Stimulated activated CD8-positive, alpha-beta memory T cell treated with anti-CD3 and anti-CD28 coated beads, Interleukin-7, amount 100 ng/mL, for 4 hours (primary cell): ENCODE results near the gene CALHM2.
"Not testable (repeated sequence)": the region's sequence is repeated elsewhere in the genome, so short reads cannot be mapped to it uniquely, and the experiment has no call there.

Experiments used
- DNase-seq, 2 donors: peaks; one replicate each; pipeline ENCODE4 v3.0.0-alpha.2; 2020; ENCODE audit warnings: low read depth in 2 of 2

The CALHM2 gene

DNA sequence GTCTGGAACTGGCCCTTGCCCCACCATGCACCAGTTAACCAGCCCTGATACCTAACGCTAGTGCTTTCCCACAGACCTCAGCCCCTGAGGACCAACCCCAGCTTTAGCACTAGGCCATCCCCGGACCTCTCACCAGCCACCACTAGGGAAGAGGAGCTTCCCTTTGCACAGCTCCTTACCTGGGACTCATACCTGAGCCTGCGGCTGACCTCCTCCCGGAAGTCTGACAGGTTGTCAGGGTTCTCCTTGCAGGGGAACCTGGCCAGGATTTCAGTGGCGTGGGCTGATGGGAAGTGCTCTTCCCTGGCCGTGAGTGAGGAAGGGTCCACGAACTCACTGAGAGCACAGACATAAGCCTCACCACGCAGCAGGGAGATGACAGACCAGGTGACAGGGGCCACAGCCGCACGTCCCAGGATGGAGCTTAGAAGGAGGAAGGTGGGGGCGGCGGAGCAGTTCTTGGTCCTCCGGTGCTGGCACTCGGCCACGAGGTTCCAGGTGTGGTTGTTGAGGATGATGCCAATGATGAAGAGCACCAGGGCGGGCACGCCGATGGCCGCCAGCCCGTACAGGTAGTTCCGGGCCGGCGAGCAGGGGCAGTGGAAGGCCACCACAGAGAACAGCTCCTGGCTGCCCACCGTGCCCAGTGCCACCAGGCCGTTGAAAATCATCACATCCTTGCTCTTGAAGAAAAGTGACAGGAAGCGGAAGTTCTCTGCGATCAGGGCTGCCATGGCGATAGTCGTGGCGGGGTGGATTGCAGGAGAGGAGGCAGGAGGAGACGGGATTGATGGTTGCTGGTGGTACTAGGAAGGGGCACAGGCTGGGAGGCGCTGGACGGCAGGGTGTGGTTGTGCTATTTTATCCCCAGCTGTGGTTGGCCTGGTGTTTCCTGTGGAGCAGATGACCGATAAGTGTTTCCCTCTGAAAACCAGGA, 2.7 kb downstream of the CALHM2 start:
- DNase-seq = no peak

DNA sequence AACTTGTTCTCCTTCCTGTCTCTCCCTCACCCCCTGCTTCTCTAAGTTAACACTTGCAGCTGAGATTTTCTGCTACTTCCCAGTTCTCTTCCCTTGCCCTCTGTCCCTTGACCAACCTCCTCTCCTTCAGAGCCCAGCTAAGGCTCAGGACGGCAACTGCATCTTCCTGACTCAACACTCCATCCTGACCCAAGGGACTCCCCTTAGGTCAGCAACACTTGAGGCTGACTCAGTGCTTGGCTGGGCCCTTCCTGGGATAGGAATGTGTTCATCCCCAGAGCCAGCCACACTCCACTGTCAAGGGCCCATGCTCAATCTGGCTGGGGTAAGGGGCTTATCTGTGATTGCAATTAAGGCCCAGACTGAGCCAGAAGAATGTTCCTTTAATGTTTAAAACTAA, 3.4 kb downstream of the CALHM2 start:
- DNase-seq = no peak

DNA sequence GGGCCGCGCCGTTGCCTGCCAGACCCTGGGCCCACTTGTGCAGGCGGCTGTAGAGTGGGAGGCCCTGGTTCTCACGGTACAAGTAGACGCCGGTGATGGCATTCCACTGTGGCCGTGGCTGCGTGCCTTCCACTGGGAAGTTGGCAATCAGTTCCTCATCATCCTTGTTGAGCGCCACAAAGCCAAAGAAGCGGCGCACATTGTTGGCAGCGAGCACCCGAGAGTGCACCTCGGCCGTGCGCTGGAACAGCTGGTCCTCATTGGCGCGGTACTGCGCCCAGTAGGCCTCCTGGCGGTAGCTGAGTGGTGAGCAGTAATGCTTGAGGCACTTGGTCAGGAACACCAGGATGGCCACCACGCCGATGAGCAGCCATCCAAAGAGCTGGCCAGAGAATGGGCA, 5.0 kb downstream of the CALHM2 start:
- no peak for DNase-seq

DNA sequence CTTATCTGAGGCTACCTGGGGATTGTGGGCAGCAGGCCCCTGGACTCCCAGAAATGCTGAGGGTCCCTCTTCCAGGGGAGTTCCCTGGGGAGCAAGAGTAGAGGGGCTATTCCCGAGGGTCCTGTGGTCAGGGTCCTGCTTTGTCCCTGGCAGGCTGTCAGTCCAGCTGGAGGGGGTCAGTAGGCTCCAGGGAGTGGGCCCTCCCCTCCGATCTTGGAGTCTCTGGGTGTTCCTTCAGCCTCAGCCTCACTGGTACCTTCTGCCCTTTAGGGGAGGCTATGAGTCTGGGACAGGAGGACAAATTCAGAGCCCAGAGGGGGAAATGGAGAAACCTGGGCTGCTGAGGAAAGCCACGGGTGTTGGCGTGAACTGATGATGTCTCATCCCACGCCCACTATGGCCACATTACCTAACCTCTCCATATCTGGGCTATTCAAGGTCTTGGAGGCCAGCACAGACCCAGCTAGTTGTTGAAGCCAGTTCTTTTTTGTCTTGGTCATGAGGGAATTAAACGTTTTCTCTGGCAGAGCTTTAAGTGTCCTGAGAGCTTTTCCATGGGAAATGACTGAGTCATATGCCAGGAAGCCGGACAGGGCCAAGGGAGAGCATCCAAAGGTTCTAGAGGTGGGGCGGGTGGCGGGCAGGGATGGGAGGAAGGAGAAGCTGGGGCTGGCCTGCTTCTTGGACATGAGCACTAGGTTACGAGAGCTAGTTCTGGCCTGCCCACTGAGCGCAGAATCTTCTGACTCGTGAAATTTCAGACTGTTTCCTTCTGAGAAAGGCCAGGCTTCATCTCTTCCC, 6.2 kb downstream of the CALHM2 start:
- DNase-seq = no peak

DNA sequence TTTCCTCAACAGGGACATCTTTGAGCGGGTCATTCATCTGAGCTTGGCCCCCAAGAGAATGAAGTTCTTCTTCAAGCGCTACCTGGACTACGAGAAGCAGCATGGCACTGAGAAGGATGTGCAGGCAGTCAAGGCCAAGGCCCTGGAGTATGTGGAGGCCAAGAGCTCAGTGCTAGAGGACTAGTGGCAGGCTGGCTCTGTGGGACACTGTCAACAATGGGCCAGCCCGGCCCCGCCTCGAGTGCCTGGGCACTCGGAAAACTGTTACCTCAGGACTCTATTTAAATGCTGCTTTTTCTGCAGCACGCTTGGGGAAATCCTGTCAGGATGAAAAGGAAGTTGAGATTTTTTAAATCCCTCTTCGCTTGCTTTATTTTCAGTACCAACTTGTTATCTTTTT, 6.8 kb downstream of the CALHM2 start:
- DNase-seq = no peak

DNA sequence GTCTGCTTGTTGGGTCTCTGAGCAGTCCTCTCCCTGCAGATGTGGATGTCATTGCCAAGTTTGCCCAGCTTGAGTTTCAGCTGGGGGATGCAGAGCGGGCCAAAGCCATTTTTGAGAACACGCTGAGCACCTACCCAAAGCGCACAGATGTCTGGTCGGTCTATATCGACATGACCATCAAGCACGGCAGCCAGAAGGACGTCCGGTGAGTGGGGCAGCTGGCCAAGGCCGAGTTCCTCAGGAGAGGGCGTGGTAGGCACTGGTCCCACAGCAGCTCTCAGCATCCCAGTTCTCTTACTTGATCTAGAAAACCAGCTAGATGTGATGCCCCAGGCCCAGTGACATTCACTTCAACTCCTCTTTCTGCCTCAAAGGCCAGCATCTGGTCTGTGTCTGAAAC, 7.7 kb downstream of the CALHM2 start:
- no peak for DNase-seq

DNA sequence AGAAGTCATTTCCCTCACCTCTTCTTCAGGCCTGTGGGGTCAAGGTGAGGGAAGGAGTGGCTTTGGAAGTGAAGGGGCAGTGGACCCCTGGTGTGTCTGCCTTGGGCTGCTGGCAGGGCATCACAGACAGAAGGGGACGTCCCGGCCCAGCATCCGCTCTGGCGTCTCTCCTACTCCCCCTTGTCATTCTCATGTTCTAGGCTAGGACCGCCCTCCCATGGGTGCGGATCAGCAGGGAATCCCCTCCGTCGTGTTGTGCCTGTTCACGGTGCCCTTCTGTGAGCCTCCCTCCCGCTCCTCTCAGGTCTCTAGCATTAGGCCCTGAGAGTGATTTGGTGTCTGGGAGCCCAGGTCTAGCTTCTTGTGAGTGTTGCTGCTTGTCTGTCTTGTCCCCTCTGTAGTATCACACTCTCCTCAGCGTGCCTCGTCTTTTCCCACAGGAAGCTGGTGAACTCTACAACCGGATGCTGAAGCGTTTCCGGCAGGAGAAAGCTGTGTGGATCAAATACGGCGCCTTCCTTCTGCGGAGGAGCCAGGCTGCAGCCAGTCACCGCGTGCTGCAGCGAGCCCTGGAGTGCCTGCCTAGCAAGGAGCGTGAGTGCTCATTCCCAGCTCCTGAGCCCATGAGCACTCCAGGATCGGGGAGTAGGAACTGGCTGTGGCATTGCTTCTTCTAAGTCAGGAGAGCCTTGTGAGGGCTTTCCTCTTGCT, 8.5 kb downstream of the CALHM2 start:
- no peak for DNase-seq

DNA sequence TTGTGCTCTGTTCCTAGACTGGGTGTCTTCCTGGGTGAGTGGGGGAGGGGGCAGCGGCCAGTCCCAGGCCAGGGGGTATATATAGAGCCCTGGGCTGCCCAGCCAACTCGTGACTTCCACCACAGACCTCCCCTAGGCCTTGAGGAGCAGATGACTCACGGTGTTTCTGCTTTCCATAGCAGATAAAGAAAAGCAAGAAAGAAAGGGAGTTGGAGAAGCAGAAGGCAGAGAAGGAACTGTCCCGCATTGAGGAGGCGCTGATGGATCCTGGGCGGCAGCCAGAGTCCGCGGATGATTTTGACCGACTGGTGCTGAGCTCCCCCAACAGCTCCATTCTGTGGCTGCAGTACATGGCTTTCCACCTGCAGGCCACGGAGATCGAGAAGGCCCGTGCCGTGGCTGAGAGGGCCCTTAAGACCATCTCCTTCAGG, 10.1 kb downstream of the CALHM2 start:
- DNase-seq = no peak

DNA sequence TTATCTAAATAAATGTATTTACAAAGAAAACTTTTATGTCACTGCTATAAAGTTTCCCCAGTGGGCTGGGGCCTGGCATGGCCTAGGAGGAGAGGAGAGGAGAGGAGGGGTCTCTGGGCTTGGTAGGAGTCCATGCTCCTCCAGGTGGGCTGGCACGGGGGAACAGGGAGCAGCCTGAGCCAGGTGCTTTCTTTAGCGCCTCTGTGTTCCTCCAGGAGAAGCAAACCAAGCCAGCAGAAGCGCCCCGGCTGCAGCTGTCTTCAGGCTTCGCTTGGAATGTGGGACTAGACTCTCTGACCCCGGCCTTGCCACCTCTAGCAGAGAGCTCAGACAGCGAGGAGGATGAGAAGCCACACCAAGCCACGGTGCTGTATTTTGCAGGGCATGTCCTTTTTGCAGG, 10.6 kb downstream of the CALHM2 start:
- DNase-seq = no peak

DNA sequence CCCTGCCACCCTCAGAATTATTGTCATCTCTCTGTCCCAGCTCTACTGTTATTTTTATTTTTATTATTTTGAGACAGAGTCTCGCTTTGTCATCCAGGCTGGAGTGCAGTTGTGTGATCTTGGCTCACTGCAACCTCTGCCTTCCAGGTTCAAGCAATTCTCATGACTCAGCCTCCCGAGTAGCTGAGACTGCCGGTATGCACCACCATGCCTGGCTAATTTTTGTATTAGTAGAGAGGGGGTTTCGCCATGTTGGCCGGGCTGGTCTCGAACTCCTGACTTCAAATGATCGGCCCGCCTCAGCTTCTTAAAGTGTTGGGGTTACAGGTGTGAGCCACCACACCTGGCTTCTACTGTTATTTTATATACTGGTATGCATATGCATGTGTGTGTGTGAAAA, 11.0 kb downstream of the CALHM2 start:
- DNase-seq = no peak

DNA sequence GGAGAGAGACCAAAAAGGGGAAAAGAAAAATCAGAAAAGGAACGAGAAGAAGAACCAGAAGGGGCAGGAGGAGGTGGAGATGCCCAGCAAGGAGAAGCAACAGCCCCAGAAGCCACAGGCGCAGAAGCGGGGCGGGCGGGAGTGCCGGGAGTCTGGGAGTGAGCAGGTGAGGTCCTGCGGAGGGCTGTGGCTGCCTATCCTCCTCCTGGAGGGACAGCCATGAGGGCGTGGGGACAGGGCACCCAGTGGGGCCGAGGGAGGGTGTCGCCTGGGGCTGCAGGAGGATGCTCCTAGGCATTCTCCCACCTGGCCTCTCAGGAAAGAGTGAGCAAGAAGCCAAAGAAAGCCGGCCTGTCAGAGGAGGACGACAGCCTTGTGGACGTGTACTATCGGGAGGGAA, 11.8 kb downstream of the CALHM2 start:
- no peak for DNase-seq

DNA sequence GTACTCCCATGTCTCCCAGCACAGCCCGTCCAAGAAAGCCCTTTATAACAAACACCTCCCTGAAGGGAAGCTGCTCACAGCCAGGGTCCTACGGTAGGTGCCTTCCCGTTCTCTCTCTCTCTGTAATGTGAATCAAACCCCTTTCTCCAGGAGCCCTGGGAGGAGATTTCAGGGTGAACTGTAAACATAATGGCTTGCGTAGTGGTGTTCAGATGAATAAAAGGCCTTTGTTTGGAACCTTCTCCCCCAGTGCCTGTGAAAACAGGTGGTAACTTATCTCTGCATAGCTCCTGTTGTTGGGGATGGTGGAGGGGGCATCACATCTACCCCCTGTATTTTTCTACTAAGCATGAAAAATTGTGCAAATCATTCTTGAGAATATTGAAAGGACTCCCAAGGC, 12.4 kb downstream of the CALHM2 start:
- no peak for DNase-seq

DNA sequence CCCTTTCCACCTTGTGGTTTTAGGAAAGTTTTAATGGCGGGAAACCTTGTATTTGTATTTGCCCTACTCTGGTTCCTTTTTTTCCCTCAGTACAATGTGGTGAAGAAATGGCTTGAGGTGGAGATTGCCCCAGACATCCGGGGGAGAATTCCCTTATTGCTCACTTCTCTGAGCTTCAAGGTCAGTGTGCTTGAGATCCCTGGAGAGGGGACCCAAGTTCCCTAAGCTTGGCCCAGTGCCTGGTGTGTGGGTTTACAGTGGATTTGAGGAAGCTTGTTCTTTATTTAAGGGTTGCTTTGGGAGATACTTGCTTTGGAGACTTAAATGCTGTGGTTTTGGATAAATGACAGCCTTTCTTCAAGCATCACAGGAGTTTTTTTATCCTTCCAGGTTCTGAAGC, 18.3 kb downstream of the CALHM2 start:
- no peak for DNase-seq

DNA sequence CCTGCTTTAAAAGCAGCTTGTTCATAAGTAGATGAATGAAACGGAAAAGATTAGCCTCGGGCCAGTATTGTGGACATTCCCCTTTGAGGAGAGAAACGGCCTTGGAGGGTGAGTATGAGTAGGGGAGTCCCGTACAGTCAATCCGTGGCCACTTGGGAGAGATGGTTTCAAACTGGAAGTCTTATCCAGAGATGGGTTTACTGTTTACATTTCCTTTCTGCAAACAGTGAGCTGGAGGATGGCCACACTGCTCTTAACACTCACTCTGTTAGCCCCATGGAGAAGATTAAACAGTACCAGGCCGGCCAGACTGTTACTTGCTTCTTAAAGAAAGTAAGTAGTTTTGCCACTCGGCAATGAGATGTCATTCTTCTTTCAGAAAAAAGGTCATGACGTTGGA, 20.3 kb downstream of the CALHM2 start:
- no peak for DNase-seq

DNA sequence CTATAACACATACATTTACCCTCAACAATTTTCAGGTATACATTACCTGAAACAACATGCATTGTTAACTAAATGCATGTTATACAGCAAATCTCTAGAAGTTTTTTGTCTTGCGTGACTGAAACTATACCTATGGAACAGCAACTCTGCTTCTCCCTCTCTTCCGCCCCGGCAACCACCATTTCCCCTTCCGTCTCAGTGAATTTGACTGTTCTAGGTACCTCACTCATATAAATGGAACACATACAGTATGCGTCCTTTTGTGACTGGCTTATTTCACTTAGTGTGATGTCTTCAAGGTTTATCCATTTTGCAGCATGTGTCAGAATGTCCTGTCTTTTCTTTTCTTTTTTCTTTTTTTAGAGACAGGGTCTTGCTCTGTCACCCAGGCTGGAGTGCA, 22.5 kb downstream of the CALHM2 start:
- no peak for DNase-seq

DNA sequence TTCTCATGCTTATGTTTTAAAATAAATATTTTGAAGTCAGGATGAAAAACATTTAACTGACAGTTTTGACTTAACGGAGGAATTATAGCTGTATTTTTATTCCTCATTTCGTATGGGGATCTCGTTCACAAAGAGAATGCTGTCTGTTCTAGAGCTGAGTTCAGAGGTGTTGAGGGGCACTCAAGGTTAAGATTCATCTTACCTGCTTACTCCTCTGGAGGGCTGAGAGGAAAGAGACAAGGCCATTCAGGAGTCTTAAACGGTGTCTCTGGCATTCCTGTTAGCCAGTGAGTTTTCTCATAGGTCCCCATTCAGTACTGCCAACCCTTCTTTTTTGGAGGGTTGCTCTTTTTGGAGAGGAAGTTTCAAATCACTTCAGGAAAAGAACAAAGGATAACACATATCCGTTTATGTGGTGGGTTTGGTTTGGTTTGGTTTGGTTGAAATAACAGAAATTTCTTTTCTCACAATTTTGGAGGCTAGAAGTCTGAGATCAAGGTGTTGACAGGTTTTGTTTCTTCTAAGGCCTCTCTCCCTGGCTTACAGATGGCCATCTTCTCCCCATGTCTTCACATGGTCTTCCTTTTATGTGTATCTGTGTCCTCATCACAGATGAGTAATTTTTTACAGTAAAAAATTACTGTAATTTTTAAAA, 23.1 kb downstream of the CALHM2 start:
- DNase-seq = no peak

DNA sequence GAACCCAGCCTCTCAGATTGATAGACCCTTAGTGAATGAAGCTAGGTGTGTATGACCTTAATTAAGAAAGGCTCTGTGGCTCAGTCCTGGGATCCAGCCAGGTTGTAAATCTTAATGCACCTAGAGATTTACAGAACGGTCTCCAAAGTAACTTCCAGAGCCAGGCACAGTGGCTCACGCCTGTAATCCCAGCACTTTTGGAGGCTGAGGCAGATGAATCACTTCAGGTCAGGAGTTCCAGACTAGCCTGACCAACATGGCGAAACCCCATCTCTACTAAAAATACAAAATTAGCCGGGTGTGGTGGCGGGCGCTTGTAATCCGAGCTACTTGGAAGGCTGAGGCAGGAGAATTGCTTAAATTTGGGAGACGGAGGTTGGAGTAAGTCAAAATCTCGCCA, 24.3 kb downstream of the CALHM2 start:
- no peak for DNase-seq

DNA sequence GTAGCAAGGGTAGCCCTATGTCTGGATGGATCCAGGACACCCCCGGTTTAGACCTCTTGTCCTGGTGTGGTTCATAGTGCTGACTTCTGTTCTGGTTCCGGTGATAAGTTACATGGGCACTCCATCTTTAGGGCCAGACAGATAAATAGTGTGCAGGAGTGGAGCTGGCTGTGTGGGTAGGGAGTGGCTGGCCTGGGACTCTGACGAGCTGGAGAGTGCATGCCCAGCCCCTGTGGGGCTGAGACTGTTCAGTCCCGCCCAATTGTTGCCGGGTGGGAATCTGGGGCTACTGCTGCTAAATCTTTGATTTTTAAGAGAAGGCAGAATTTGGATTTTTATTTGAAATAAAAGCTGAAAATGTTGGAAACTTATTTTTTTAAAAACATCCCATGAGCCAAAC, 28.4 kb downstream of the CALHM2 start:
- DNase-seq = no peak

DNA sequence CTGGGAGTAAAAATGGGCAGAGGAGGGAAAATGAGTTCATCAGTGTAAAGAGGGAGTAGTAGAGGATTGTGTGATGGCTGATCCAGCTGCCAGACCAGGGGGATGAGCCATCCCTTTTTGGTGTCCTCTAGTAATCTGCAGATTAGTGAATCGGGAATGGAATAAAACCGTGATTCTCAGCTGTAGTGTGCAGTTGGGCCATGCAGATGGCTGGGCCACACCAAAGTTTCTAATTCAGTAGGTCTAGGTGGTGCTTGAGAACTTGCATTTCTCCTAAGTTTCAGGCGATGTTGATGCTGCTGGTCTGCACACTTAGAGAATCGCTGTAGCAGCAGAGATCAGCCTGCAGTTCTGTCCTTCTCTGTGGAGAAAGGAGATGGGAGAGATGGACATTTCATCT, 33.1 kb downstream of the CALHM2 start:
- no peak for DNase-seq

DNA sequence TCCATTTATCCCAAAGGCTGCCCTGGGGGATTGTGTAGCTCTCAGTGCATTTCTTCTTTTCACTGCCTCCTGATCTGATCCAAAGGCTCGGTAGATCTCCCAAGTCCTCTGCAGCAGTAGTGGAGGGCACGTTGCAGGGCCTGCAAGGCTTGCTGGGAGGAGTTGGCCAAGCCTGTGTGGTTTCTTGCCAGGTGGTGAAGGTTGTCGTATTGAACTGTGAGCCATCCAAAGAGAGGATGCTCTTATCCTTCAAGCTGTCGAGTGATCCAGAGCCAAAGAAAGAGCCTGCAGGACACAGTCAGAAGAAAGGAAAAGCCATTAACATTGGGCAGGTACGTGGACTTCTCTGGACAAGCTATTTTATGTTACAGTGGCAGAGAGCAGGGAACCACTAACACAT, 34.6 kb downstream of the CALHM2 start:
- DNase-seq = no peak

DNA sequence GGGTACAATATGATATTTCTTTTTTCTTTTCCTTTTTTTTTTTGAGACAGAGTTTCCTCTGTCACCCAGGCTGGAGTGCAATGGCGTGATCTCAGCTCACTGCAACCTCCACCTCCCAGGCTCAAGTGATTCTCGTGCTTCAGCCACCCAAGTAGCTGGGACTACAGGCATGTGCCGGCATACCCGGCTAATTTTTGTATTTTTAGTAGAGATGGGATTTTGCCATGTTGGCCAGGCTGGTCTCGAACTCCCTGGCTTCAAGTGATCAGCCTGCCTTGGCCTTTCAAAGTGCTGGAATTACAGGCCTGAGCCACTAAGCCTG, 35.1 kb downstream of the CALHM2 start:
- DNase-seq = not testable (repeated sequence)
